ENCODE data around the gene COX6B1. TPM values are rescaled to one million over a fixed set of nuclear protein-coding genes. Genes with fewer than 3 reads are reported as not detected.
"Not testable (repeated sequence)": the region's sequence is repeated elsewhere in the genome, so short reads cannot be mapped to it uniquely, and the experiment has no call there.

Gene COX6B1, protein sequence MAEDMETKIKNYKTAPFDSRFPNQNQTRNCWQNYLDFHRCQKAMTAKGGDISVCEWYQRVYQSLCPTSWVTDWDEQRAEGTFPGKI
- polyA plus RNA-seq (2013, experiment 1 of 2; ENCODE audit: insufficient read length) = 240 TPM
- 196 TPM for polyA plus RNA-seq (2013, experiment 2 of 2; ENCODE audit: insufficient read length)

DNA sequence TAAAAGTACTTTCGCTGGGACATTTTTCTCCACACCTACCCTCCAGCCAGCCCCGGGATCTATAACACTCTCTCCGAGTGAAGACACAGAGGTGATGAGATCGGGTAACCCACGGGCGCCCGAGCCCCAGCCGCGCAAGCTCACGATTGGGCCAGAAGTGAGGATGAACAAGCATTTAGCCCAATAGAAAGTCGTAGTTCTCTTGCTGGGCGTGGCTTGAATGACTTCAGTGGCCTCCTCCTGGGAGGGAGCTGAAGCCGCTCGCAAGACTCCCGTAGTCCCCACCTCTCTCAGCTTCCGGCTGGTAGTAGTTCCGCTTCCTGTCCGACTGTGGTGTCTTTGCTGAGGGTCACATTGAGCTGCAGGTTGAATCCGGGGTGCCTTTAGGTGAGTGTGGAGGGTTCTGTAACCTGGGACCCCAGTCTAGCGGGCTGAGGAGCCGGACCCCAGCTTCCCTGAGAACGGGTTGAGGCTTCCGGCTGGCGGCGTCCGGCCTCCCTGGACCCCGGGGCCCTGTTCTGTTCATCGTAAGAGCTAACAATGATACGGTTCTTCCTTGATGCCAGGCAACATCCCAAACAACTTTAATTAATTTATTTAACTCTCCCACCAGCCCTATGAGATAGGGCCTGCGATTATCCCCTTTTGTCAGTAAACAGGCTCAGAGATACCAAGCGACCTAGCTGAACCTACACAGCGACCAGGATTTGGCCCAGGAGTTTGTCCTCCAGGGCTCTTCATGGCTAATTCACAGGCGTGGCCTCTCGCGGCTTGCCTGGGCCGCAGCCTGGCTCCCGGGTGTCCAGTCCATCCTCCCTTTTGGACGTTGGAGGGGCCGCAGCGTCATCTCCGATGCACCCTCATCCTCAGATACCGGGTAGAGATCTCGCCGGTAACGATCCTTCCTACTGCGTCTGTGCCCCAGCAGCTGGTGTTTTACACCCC, at the start of gene COX6B1:
COX6B1 (plus strand) TSS at position 307 of the 945 bp plus-strand sequence. CDS start 2,921 bp downstream, outside the sequence.
- peak; percentile 98 for DNase-seq

GRCh38 chr19:35601971-35602370, 46.2 kb upstream of the COX6B1 start:
- no peak for DNase-seq

GRCh38 chr19:35604436-35604835, 43.7 kb upstream of the COX6B1 start:
- DNase-seq = not testable (repeated sequence)

- DNase-seq = not testable (repeated sequence)
Measured at GRCh38 chr19:35607170-35607569, 41.0 kb upstream of the COX6B1 start.

- DNase-seq = no peak
Measured at GRCh38 chr19:35607661-35608060, 40.5 kb upstream of the COX6B1 start.

- no peak for DNase-seq
Measured at GRCh38 chr19:35608251-35608650, 39.9 kb upstream of the COX6B1 start.

- DNase-seq = no peak
Measured at GRCh38 chr19:35609851-35610353, 38.2 kb upstream of the COX6B1 start.

- DNase-seq = no peak
Measured at GRCh38 chr19:35612224-35612558, 35.9 kb upstream of the COX6B1 start.

DNA sequence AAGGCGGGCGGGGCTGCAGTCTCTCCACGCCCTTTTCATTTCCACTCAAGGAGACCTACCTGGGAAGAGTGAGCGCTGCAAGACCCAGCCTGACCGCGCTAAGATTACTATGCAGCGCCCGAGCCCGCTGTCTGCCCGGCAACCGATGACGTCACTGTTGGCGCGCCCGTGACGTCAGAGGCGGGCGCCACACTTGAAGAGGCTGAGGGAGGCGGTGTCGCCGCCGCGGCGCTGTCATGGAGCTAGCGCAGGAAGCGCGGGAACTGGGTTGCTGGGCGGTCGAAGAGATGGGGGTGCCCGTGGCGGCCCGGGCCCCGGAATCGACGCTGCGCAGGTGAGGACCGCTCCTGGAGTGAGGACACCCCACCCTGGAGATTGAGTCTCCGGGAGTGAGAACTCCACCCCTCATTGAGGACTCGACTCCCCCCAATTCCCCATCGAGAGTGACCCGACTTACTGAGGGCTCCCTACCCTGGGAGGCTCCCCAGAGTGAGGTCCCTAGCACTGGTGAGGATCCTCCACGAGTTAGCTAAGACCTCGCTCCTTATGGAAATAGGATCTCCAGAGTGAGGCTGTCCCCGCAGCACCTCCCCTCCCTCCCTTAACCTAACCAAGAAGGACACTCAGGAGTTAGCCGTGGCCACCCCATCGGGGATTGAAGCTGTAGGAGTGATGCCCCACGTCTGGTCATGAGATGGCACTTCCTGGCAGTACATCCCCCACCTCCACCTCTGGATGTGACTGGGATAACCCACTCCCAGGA, 35.4 kb upstream of the COX6B1 start, which contains the start of gene HAUS5:
HAUS5 (plus strand) TSS at position 177 of the 763 bp plus-strand sequence; CDS start at position 237, 60 bp downstream.
- DNase-seq = peak; percentile 90

DNA sequence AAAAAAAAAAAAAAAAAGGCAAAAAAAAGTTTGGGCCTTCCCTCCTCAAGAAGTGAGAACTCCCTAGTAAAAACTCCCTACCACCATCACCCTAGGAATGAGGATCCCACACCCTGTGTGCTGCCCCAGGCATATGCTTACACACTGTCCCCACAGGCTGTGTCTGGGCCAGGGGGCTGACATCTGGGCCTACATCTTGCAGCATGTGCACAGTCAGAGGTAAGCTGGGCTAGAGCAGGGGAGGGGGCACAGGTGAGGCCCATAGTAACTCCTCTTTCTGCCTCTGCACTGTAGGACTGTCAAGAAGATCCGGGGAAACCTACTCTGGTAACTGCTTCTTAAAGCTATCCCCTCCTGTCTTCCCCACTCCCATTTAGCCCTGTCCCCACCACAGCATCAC, 34.5 kb upstream of the COX6B1 start:
- no peak for DNase-seq

GRCh38 chr19:35615036-35615435, 33.1 kb upstream of the COX6B1 start:
- no peak for DNase-seq

- DNase-seq = no peak
Measured at GRCh38 chr19:35618857-35619256, 29.3 kb upstream of the COX6B1 start.

DNA sequence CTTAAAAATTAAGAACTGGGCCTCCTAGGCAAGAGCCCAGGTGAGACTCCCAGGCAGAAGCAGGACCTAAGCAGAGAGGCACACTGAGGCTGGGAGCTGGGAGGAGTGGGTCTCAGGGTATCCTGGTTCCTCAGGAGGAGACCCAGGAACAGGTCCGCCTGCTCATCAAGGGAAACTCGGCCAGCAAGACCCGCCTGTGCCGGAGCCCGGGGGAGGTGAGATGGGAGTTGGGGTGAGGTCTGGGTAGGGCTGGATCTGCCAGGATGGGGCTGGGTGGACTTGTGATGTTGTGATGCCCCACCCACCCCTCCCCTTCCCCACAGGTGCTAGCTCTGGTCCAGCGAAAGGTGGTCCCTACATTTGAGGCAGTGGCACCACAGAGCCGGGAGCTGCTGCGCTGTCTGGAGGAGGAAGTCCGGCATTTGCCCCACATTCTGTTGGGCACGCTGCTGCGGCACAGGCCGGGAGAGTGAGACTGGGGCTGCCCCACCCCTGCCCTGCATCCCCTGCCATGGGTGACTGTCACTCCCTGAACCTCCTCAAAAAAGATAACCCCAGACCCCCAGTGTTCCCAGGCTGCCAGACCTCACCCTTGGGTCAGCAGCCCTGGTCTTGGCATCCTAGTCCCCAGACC, 28.7 kb upstream of the COX6B1 start:
- no peak for DNase-seq

DNA sequence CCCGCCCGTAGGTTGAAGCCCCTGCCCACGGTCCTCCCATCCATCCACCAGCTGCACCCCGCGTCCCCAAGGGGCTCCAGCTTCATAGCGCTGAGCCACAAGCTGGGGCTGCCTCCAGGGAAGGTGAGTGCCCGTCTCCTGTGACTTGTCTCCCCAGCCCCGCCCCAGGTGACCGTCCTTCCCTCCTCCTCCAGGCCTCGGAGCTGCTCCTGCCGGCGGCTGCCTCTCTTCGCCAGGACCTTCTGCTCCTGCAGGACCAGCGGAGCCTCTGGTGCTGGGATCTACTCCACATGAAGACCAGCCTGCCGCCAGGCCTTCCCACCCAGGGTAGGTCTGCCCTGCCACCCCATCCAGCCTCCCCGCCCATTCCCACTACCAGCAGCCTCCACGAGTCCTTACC, 28.1 kb upstream of the COX6B1 start:
- no peak for DNase-seq

DNA sequence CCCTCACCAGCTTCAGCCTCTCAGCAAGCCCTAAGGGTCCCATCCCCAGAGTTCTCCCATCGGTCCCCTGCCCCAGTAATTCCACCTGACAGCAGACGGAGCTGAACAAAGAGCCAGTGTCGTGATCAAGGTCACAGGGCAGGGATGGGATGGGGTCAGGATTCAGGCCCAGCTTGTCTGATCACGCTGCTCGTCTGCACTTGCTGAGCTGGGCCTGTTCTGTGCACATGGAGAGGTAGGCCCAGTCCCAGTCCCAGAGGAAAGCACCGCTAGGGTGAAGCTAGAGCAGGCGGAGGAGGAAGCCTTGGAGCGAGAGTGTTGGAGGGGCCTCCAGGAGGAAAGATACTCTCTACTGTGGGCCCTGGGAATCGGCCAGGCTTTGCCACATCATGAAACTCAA, 26.4 kb upstream of the COX6B1 start:
- DNase-seq = no peak

- DNase-seq = no peak
Measured at GRCh38 chr19:35622750-35623149, 25.4 kb upstream of the COX6B1 start.

GRCh38 chr19:35623327-35624010, 24.7 kb upstream of the COX6B1 start:
- no peak for DNase-seq

- no peak for DNase-seq
Measured at GRCh38 chr19:35628264-35628564, 19.9 kb upstream of the COX6B1 start.

DNA sequence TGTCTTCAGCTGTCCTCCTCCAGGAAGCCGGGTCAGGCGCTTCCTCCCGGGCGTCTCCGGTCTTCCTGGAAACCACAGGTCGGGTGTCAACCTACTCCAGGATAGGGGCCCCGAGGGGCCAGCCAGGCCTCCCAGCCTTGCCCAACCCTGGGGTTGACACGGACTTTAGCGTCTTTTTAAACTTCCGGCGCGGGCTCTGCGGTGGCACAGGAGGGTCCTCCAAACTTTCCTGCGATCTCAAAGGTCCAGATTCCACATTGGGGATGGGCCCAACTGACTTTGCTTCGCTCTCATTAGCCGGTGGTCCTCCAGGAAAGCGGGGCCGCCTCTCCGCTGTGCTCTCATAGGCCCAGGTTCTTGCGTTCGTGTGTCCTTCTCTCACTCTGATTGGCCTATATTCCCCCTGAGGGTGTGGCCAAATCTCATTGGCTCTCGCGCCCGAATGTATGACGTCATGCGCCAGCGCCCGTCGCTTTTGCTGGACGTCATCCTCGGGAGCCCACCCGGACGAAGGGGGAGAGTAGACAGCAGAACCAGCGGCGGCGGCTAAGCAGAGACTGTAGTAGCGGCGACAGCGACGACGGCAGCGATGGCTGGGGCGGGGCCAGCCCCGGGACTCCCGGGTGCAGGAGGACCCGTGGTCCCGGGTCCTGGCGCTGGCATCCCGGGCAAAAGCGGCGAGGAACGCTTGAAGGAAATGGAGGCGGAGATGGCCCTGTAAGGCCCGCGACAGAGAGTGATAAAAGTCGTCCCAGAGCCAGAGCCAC, 19.4 kb upstream of the COX6B1 start, which contains the start of gene RBM42:
RBM42 (plus strand) TSS at position 472 of the 767 bp plus-strand sequence; CDS start at position 590, 118 bp downstream.
- DNase-seq = peak; percentile 100

DNA sequence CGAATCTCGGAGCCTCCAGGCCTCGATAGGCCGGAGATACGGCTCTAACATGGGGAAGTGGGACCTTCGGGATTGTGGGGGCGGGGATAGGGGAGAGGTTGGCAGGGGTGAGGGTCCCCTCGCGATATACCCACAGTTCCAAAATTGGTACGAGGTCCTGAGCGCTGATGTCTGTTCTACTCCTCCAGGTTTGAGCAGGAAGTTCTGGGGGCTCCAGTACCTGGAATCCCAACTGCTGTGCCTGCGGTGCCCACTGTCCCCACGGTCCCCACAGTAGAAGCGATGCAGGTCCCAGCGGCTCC, 18.8 kb upstream of the COX6B1 start:
- no peak for DNase-seq

DNA sequence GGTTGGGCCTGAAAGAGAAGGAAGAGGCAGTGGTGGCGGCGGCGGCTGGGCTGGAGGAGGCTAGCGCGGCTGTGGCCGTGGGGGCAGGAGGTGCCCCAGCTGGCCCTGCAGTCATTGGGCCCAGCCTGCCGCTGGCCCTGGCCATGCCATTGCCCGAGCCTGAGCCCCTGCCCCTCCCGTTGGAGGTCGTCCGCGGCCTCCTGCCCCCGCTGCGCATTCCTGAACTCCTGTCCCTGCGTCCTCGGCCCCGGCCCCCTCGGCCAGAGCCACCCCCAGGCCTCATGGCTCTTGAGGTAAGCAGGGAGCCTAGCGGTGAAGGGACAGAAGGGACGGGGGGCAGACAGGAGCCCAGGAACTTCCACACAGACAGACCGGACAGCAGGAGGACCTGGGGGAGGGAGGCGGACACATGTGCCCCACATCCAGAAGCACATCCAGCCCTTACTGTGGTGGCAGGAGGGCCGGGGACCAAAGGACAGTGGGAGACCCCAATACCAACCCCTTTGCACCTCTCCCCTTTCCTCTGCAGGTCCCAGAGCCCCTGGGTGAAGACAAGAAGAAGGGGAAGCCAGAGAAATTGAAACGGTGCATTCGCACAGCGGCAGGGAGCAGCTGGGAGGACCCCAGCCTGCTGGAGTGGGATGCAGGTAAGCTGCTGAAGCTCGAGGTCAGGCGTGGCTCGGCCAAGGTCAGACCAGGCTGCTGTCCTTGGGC, 14.2 kb upstream of the COX6B1 start:
- no peak for DNase-seq

All from fibroblast of skin of back (primary cell).